ENCODE measurements around the gene KCNJ12.

KCNJ12 gene

GRCh38 chr17:21372256-21372954 lies 3.8 kb upstream of the KCNJ12 start:
- TF ChIP-seq CTCF (IDR thresholded peaks at IDR 0.05; ENCODE audit: low read depth, low read length) = no peak
- no peak for DNase-seq (ENCODE audit: low read depth in 2 of 2)
- no peak overlapping the region for H3K4me3 ChIP-seq (replicated peaks in 1 of 2; ENCODE audit: low read depth in 2 of 2, low read length in 2 of 2)

GRCh38 chr17:21373036-21373435 lies 3.1 kb upstream of the KCNJ12 start:
- no peak for TF ChIP-seq CTCF (IDR thresholded peaks at IDR 0.05; ENCODE audit: low read depth, low read length)
- no peak for DNase-seq (ENCODE audit: low read depth in 2 of 2)
- H3K4me3 ChIP-seq (replicated peaks in 1 of 2; ENCODE audit: low read depth in 2 of 2, low read length in 2 of 2) = no peak overlapping the region

GRCh38 chr17:21373696-21374440 lies 2.3 kb upstream of the KCNJ12 start:
- H3K4me3 ChIP-seq (replicated peaks in 1 of 2; ENCODE audit: low read depth in 2 of 2, low read length in 2 of 2) = no peak overlapping the region
- no peak for DNase-seq (ENCODE audit: low read depth in 2 of 2)
- TF ChIP-seq CTCF (IDR thresholded peaks at IDR 0.05; ENCODE audit: low read depth, low read length) = no peak

- H3K4me3 ChIP-seq (replicated peaks in 1 of 2; ENCODE audit: low read depth in 2 of 2, low read length in 2 of 2) = no peak overlapping the region
Measured at GRCh38 chr17:21374441-21375161, 1.6 kb upstream of the KCNJ12 start.

GRCh38 chr17:21375162-21375560 lies 996 bp upstream of the KCNJ12 start:
- TF ChIP-seq CTCF (IDR thresholded peaks at IDR 0.05; ENCODE audit: low read depth, low read length) = no peak
- no peak overlapping the region for H3K4me3 ChIP-seq (replicated peaks in 1 of 2; ENCODE audit: low read depth in 2 of 2, low read length in 2 of 2)
- no peak for DNase-seq (ENCODE audit: low read depth in 2 of 2)

More at GRCh38 chr17:21374441-21375161, 1.6 kb upstream of the KCNJ12 start:
- no peak for TF ChIP-seq CTCF (IDR thresholded peaks at IDR 0.05; ENCODE audit: low read depth, low read length)
- DNase-seq (ENCODE audit: low read depth in 2 of 2) = peak; percentile 9 to 54

- TF ChIP-seq CTCF (IDR thresholded peaks at IDR 0.05; ENCODE audit: low read depth, low read length) = no peak
- DNase-seq (ENCODE audit: low read depth in 2 of 2) = peak in 1 of 2 donors; percentile 14
- no peak overlapping the region for H3K4me3 ChIP-seq (replicated peaks in 1 of 2; ENCODE audit: low read depth in 2 of 2, low read length in 2 of 2)
Measured at GRCh38 chr17:21375757-21376080, 438 bp upstream of the KCNJ12 start.

All from cardiac fibroblast (primary cell).